GM21529 (cell line): ENCODE results near the gene MCF2L2.

Experiments
- ATAC-seq: cut with Tn5 transposase; IDR thresholded peaks from one replicate; pipeline ENCODE4 v1.9.1; 2021; ENCODE audit not compliant: unreplicated experiment

The MCF2L2 gene

DNA sequence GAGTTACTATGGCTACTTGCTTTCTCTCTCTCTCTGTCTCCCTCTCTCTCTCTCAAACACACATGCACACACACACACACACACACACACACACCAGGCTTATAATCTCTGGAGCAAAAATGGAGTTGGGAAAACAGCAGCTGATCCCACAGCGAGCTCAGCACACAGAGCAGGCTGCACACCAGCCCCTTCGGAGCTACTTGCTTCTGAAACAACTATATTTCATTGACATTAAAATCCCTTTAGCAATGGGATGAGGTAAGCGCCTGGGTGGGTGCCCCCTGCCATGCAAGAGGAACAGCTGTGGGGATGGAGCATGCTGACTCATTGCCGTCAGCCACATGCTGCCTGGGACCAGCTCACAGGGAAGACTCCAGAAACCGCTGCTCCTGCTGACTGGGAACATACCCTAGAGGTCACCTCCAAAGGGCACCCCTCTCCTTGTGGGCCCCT, 129.7 kb downstream of the MCF2L2 start:
- no peak for ATAC-seq

DNA sequence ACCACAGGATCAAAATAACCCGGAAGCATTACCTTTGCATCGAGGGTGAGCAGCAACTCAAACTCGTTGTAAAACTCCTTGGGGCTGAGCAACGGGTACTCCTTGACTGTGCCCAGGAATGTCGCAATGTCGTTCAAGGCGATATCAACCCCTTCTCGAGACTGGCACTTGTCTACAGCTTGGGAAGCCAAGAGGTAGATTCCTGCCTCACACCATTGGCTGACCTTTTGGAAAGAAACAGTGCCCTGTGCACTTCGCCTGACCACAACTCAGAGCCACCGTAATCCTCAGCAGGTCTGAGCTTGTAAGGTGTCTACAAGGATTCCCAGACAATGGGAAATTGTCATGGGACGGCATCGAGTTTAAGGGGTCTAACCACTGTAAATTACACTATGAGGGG, 131.5 kb downstream of the MCF2L2 start:
- ATAC-seq: no peak

DNA sequence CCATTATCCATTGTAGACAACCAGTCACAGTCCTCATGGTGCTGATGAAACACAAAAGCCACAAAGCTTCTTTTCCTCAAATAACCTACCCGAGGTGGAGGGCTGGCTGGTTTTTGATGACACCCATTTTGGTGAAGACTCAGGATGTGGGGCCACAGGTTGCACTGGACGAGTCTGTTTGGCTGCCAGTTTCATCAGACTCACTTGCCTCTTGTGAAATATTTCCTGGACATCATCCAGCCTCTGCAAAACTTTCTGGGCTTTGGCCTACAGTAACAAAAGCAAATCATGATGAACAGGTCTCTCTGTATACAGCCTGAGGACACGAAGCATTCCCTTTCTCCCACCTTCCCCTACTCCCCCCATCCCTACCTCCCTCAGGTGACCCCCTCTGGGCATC, 133.2 kb downstream of the MCF2L2 start:
- no peak for ATAC-seq

DNA sequence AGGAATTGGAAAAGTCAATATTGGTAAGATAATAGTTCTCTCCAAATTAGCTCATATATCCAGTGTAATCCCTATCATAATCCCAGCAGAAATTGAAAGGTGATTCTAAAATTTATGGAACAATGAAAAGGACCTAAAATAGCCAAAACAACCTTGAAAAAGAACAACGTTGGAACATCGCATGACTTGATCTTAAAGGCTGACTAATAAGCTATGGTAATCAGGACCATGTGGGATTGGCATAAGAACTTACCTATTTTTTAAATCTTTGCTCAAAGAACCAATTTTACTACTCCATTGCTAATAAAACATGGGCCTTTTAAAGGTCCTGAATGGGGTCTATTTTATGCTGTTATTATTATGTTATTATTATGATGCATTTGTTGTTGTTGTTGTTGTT, 134.5 kb downstream of the MCF2L2 start:
- ATAC-seq: no peak

DNA sequence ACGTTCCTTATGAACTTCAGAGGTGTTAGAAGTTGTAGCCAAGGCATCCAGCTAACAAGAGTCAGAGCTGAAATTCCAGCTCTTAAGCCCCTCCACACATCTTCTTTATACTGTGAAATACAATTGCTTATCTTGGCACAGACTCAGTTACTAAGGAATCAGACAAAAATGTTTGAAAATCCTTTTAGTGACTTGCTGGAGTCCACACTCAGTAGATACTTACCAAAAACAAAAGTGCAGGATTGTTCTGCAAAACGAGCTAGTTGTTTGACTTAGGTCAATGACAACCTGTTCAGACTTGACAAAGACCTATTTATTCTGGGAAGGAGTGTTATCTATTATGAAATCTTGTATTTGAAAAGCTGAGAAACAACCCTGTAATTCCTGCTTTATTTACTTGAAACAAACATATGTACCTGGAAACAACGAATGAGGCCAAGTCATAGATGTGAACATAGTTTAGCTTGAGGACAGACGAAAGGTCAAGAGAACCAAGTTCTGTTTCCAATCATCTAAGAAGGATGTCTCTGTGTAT, 136.9 kb downstream of the MCF2L2 start:
- ATAC-seq: no peak

DNA sequence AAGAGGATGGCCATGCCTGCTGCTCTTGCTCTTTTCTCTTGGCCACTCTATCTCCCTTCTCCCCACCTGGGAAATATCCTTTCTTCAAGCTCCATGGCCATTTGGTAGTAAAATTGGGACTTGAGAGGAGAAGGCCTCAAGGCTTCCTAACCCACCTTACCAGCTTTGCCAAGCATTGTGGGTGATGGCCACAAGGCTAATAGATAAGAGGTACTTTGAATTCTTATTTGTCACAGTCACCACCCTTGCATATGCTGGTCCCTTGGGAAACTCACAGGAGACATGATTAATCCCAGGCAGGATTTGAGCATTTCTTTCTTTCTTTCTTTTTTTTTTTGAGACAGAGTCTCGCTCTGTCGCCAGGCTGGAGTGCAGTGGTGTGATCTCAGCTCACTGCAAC, 138.2 kb downstream of the MCF2L2 start:
- no peak for ATAC-seq

DNA sequence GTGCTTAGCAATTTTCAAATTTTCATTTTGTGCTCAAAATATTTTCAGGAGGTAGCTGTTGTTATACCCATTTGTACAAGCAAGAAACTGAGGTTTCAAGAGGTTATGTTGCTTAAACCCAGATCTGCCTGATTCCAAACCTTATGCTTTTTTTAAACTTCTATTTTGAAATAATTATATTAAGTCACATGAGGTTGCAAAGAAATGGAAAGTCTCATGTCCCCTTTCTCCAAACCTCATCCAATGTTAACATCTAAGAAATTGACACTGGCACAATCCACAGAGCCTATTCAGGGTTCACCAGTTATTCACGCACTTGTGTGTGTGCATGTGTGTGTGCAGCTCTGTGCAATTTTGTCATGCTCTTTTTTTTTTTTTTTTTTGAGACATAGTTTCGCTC, 140.3 kb downstream of the MCF2L2 start:
- ATAC-seq: no peak

DNA sequence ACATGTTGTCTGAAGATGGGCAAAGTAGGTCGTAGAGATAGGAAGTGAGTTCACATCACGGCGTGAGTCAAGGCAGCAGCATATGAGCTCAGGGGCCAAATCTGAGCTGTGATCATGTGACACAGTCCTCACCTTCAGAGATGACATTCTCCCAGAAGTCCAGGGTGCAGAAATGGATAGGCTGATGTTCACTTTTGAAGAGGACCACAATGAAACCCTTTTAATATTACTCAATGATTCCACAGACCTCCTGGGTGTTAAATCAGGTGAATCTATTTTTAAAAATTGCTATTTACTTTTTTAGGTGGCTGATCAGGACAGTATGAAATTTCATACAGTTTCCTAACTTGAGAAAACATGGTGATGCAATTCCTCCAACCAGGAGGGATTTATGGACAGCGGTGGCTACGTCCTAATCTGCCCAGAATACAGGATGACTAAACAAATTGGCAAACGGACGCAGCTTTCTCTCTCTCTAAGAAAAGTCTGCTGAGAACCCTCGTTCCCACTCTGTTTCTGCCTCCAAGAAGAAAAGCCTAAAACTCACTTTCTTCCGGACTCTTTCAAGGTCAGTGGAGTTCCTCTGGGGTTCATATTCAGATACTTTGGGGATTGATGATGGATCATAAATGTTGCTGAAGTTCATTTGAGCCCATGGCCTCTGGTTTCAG, 141.0 kb downstream of the MCF2L2 start:
- ATAC-seq: no peak

DNA sequence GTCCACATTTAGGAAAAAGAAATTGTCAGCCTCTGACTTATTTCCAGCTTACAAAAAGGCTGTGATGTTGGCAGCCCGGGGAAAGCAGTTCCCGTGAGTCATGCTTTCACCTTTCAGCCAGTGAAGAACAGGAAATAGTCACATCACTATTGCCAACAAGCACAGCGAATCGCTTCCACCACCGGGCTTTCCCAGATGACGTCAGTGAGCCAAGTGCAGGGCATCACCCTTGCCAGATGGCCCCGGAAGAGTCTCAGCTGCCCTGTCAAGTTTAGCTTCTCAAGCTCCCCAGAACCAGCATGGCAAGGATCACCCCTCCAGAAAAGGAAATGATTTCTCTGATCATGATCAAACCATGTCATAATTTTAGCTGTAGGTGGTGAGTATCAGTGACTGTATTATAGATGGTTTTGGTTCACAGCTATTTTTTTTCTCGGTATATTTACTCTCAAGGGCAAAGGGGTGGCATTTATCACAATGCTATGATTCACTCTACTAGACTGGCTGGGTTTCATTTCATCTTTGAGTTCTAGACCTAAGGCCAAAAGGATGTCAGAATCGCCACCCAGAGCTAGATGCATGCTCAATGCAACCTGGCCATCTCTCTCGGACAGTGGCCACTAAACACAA, 142.5 kb downstream of the MCF2L2 start:
- peak; percentile 99 for ATAC-seq

DNA sequence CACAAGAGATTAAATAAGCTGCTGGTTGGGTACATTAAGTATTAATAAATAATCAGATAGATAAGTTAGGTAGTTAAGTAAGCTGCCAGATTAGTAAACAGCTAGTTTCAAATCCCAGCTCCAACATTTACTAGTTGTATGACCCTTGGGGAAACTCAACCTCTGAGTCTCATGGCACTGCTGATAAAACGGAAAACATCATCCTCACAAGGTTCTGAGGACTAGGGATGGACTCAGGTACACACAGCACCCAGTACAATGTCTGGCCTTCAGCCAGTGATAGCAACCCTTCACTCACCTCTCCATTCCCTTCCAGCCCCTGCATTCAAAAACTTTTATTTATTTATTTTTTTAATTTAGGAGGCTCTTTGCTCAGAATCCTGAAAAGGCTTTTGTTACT, 143.1 kb downstream of the MCF2L2 start:
- ATAC-seq: no peak

DNA sequence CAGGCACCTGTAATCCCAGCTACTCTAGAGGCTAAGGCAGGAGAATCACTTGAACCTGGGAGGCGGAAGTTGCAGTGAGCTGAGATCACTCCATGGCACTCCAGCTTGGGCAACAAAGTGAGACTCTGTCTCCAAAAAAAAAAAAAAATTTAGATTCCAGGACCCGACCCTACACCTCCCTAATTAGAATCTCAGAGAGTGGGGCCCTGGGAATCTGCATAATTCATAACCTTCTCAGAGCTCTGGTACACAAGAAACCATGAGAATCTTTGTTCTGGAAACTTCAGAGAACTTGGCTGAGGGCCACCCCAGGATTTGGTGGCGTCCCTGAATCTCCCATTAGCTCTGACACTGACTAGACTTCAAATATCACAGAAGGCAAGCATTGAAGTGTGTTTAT, 143.8 kb downstream of the MCF2L2 start:
- no peak for ATAC-seq

DNA sequence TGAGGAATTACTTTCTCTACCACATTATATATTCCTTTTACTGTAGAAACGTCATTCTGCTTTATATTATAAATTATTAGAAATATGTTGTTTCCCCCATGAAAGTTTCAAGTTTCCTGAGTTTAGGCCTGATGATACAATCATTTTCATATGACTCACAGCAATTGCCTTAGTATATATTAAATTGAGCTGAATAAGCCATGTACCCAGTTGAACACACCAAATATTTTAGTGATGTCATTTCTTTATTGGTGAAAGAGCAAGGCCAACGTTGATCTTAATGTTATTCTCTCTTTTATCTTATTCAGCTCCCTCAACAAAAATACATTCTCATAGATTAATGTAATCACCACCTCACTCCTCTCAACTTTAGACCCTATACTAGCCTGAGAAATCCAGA, 144.5 kb downstream of the MCF2L2 start:
- ATAC-seq: no peak

DNA sequence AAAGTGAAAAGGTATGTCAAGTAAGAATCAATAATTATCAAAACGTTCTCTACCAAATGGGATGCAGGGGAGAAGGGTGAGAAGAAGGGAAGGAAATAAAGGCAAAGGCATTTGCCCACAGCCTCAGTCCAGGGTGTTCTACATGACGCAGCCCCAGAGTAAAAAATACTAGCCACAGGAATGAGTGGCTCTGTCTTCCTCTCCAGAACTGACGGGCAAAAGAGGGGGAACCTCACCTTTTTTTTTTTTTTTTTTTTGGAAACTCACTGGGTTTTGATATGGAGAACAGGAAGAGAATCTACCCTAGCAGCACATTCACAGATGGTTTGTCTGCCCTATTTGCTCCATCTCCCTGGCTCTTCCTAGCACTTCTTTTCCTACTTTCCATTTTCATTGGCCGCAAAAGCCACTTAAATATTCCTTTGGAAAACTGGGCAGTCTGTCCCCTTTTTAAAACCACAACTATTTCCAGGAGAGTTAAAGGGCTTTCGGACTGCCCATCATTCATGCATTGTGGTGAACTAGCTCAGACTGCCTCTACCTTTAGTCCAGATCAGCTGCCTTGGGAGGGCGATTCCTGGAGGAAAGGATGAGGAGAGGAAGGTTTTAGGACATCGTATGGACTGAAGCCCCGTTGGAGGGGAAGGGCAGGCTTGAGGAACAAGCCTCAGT, 147.2 kb downstream of the MCF2L2 start:
- no peak for ATAC-seq

DNA sequence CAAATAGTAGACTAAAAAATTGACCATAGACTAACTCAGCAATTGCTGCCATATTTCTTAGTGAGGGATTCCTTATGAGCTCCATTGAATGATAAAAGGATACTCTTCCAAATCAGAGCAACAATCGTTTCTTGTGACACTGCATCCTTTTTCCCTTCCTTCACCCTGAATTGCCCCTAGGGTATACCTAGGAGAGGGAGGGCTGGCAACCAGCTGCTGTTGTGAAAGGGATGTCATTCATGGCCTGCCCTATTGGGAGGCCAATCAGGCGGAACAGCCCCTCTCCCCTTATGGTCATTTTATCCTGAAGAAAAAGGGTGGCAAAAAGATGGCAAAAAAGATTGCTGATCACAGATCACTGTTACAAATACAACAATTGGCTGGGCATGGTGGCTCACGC, 149.0 kb downstream of the MCF2L2 start:
- no peak for ATAC-seq

DNA sequence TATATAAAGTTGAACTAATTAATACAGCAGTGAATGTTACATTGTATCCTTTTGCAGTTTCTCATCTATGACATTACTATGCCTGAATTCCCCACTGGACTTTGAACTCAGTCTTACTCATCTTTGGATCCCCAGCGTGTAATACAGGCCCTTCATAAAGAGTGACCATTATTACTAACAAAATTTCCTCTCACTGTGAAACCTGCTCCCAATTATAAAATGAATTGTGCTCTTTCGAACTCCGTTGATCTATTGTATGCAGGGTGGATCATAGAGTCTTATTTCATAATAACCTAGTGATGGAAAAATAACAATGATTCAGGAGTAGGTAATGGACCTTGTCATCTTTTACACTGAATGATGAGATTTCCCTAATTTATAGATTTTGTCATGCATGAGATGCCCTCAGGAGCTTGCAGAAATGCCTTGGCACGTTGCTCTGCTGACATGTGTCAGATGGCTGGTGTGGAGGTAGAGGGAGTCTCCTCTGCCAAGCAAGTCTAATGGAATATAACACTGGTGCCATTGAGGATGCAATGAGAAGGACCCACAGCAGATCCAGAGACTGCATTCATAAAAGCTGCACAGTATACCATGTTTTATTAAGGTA, 149.8 kb downstream of the MCF2L2 start:
- ATAC-seq: no peak

DNA sequence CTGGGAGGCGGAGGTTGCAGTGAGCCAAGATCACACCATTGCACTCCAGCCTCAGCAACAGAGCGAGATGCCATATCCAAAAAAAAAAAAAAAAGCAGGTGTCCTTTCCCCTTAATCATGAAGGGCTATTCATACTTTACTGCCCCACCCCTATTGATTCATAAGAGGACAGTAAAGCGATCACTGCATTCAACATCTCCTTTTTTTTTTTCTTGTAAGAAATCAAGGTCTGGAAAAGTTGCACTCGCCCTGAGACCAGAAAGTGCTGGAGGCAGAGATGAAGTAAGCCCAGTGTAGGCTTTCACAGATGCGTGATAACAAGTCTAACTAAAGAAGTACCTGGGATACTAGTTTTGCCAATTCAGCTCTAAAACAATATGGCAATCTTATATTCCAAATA, 151.2 kb downstream of the MCF2L2 start:
- ATAC-seq: no peak

DNA sequence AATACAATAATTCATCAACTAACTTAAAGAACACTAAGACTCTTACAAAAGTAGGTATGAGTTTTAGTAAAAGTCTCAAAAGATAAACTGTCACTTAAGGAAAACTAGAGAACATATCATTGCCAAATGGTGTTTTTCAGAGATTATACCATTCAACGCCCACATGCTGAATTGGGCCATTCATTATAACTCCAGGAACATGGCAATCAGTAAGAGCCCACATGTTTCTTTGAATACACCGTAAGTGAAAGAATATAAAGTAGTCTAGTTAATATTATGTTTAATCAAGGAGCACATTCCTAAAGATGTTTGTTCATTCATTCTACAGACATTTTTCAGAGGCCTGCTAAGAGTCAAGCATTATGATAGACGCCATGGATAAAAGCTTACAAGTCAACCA, 152.5 kb downstream of the MCF2L2 start:
- ATAC-seq: no peak

DNA sequence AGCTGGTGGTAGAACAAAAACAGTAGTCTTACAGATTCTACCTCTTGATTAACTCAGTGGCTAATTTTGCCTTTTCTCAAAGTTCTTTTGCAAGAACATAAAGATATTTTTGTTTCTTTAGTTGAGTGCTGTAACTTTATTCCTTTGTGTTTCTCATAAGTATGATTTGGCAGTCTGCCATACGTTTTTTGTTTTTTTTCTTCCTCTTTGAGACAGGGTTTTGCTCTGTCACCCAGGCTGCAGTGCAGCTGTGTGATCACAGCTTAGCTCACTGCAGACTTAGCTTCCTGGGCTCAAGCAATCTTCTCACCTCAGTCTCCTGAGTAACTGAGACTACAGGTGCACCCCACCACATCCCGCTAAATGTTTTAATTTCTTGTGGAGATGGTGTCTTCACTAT, 153.0 kb downstream of the MCF2L2 start:
- no peak for ATAC-seq

DNA sequence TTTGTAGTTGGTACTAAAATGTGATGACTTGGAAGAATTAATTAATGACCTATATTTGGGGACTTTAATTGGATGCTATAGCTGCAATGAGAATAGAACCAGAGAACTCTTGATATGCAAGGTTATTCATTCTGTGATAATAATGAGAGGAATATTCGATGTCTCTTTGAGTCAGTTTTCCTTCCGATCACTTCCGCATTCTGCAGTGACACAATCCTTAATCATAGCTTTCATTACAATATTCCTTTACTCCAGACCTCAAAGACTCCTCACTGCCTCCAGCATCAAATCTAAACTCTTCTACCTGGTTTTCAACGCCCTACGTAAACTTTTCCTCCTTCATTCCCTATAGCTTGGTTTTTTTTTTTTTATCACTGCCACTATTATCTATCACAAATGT, 153.8 kb downstream of the MCF2L2 start:
- no peak for ATAC-seq

DNA sequence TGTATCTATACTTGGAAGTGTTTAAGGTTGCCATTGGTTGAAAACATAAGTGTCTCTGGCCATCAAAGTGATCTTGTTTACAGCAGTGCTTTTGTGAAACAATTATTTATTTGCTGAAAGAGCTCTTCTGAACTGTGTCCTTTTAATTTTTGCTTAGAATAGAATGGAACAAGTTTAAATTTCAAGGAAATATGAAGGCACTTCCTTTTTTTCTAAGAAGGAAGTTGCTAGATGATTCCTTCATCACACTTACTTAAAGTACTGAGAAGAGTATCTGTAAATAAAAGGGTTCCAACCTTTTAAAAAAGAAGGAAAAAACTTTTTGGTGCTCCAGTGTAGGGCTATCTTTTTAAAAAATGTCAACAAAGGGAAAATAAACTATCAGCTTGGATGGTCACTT, 155.6 kb downstream of the MCF2L2 start:
- ATAC-seq: no peak

DNA sequence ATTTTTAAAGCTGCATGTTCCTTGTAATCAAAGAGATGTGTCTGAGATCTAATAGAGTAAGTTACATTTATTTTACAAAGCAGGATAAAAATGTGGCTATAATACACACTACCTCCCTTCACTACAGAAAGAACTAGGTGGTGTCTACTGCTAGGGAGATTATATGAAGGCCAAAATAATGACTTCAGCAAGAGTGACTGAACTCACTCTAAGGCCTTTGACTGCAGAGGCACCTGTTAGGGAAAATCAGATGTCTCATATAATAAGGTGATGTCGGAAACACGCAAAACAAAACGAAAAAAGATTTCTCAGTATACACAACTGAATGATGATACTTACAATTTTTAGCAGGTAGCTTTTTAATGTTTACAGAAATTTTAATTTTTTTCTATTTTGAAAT, 156.3 kb downstream of the MCF2L2 start:
- ATAC-seq: no peak

DNA sequence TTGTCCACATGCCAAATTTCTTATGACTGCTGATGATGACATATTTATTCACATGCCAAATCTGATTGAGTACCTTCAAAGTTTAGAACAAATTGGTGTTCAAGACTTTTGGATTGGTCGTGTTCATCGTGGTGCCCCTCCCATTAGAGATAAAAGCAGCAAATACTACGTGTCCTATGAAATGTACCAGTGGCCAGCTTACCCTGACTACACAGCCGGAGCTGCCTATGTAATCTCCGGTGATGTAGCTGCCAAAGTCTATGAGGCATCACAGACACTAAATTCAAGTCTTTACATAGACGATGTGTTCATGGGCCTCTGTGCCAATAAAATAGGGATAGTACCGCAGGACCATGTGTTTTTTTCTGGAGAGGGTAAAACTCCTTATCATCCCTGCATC, 158.1 kb downstream of the MCF2L2 start:
- no peak for ATAC-seq
